T-helper 2 cell treated with Interferon-gamma antibody and Interleukin-4, amounts not matched to agents 5 μg/mL and 100 μg/mL, for 36 hours (primary cell): Measurements from ENCODE around the gene PRKCA.
A peak's percentile ranks its signal among the peaks of the same experiment; 100 is the strongest.

Source experiments
- DNase-seq: peaks from one replicate; pipeline ENCODE4 v3.0.0; 2021; ENCODE audit warnings: low spot score
- H3K27ac Mint-ChIP-seq: one replicate; pipeline ENCODE4 v1.8.0; 2021; ENCODE audit warnings: mild to moderate bottlenecking, mixed read lengths
- H3K27me3 Mint-ChIP-seq: one replicate; pipeline ENCODE4 v1.8.0; 2021; ENCODE audit warnings: low read depth, mixed read lengths
- H3K36me3 Mint-ChIP-seq: one replicate; pipeline ENCODE4 v1.8.0; 2021; ENCODE audit warnings: low read depth, mixed read lengths
- H3K4me1 Mint-ChIP-seq: one replicate; pipeline ENCODE4 v1.8.0; 2021; ENCODE audit warnings: low read depth, mixed read lengths
- H3K4me3 Mint-ChIP-seq: one replicate; pipeline ENCODE4 v1.8.0; 2022; ENCODE audit warnings: mild to moderate bottlenecking, moderate library complexity, mixed read lengths
- H3K9me3 Mint-ChIP-seq: one replicate; pipeline ENCODE4 v1.8.0; 2021; ENCODE audit warnings: mixed read lengths

Gene PRKCA

GRCh38 chr17:66417300-66417719, 114.9 kb downstream of the PRKCA start:
- no peak for DNase-seq
- H3K27ac Mint-ChIP-seq: peak overlapping the region; percentile 33
- H3K4me1 Mint-ChIP-seq: peaks cover 49% of the 10 kb centered on the region

GRCh38 chr17:66420961-66421371, 118.6 kb downstream of the PRKCA start:
- Mint-ChIP-seq H3K27ac (no peak overlapping the region), H3K27me3 (no peaks in the 10 kb centered on the region), H3K4me1 (peaks cover 49% of the 10 kb centered on the region), H3K4me3 (no peak overlapping the region), H3K9me3 (no peaks in the 10 kb centered on the region), H3K36me3 (peaks cover 13% of the 10 kb centered on the region)
- no peak for DNase-seq

More at GRCh38 chr17:66417300-66417719, 114.9 kb downstream of the PRKCA start:
- Mint-ChIP-seq H3K9me3 (no peaks in the 10 kb centered on the region), H3K4me3 (no peak overlapping the region), H3K36me3 (peaks cover 15% of the 10 kb centered on the region), H3K27me3 (no peaks in the 10 kb centered on the region)

GRCh38 chr17:66422186-66422585, 119.8 kb downstream of the PRKCA start:
- no peak for DNase-seq
- peaks cover 55% of the 10 kb centered on the region for H3K4me1 Mint-ChIP-seq
- H3K4me3 Mint-ChIP-seq: no peak overlapping the region
- no peaks in the 10 kb centered on the region for H3K9me3 Mint-ChIP-seq
- no peaks in the 10 kb centered on the region for H3K27me3 Mint-ChIP-seq
- peak overlapping the region; percentile 14 for H3K27ac Mint-ChIP-seq
- peaks cover 14% of the 10 kb centered on the region for H3K36me3 Mint-ChIP-seq

- Mint-ChIP-seq H3K4me3 (no peak overlapping the region), H3K36me3 (peaks cover 16% of the 10 kb centered on the region), H3K9me3 (no peaks in the 10 kb centered on the region), H3K27me3 (no peaks in the 10 kb centered on the region), H3K4me1 (peaks cover 63% of the 10 kb centered on the region), H3K27ac (peak overlapping the region; percentile 15)
- DNase-seq: no peak
Observed at GRCh38 chr17:66423056-66423955, 120.9 kb downstream of the PRKCA start.

GRCh38 chr17:66425756-66426396, 123.5 kb downstream of the PRKCA start:
- Mint-ChIP-seq H3K4me3 (peak overlapping the region; percentile 51), H3K27me3 (no peaks in the 10 kb centered on the region), H3K36me3 (peaks cover 15% of the 10 kb centered on the region), H3K9me3 (no peaks in the 10 kb centered on the region), H3K4me1 (peaks cover 65% of the 10 kb centered on the region), H3K27ac (peak overlapping the region; percentile 60)
- DNase-seq: no peak

- peak; percentile 46 for DNase-seq
- H3K27me3 Mint-ChIP-seq: no peaks in the 10 kb centered on the region
- H3K27ac Mint-ChIP-seq: peak overlapping the region; percentile 60
- H3K4me3 Mint-ChIP-seq: peak overlapping the region; percentile 51
- no peaks in the 10 kb centered on the region for H3K9me3 Mint-ChIP-seq
- peaks cover 15% of the 10 kb centered on the region for H3K36me3 Mint-ChIP-seq
- peaks cover 65% of the 10 kb centered on the region for H3K4me1 Mint-ChIP-seq
Observed at GRCh38 chr17:66426397-66427033, 124.1 kb downstream of the PRKCA start.

GRCh38 chr17:66427134-66427533, 124.7 kb downstream of the PRKCA start:
- H3K9me3 Mint-ChIP-seq: no peaks in the 10 kb centered on the region
- no peak overlapping the region for H3K4me3 Mint-ChIP-seq
- no peak overlapping the region for H3K27ac Mint-ChIP-seq
- peaks cover 12% of the 10 kb centered on the region for H3K36me3 Mint-ChIP-seq
- H3K4me1 Mint-ChIP-seq: peaks cover 64% of the 10 kb centered on the region
- no peak for DNase-seq
- H3K27me3 Mint-ChIP-seq: no peaks in the 10 kb centered on the region

- no peak overlapping the region for H3K27ac Mint-ChIP-seq
- DNase-seq: no peak
- peaks cover 12% of the 10 kb centered on the region for H3K36me3 Mint-ChIP-seq
- H3K9me3 Mint-ChIP-seq: no peaks in the 10 kb centered on the region
- H3K4me1 Mint-ChIP-seq: peaks cover 68% of the 10 kb centered on the region
- H3K27me3 Mint-ChIP-seq: no peaks in the 10 kb centered on the region
- no peak overlapping the region for H3K4me3 Mint-ChIP-seq
Observed at GRCh38 chr17:66429680-66430079, 127.3 kb downstream of the PRKCA start.

- H3K9me3 Mint-ChIP-seq: no peaks in the 10 kb centered on the region
- peaks cover 7% of the 10 kb centered on the region for H3K36me3 Mint-ChIP-seq
- no peak overlapping the region for H3K4me3 Mint-ChIP-seq
- H3K27ac Mint-ChIP-seq: no peak overlapping the region
- H3K27me3 Mint-ChIP-seq: no peaks in the 10 kb centered on the region
- DNase-seq: no peak
- H3K4me1 Mint-ChIP-seq: peaks cover 57% of the 10 kb centered on the region
Observed at GRCh38 chr17:66430846-66431795, 128.7 kb downstream of the PRKCA start.

- H3K4me3 Mint-ChIP-seq: no peak overlapping the region
- no peak for DNase-seq
- no peaks in the 10 kb centered on the region for H3K27me3 Mint-ChIP-seq
- no peaks in the 10 kb centered on the region for H3K9me3 Mint-ChIP-seq
- peaks cover 51% of the 10 kb centered on the region for H3K4me1 Mint-ChIP-seq
- H3K27ac Mint-ChIP-seq: peak overlapping the region; percentile 9
- H3K36me3 Mint-ChIP-seq: peaks cover 7% of the 10 kb centered on the region
Observed at GRCh38 chr17:66431910-66432309, 129.5 kb downstream of the PRKCA start.

- H3K27ac Mint-ChIP-seq: no peak overlapping the region
- DNase-seq: no peak
- no peaks in the 10 kb centered on the region for H3K9me3 Mint-ChIP-seq
- peaks cover 7% of the 10 kb centered on the region for H3K36me3 Mint-ChIP-seq
- H3K27me3 Mint-ChIP-seq: no peaks in the 10 kb centered on the region
- H3K4me3 Mint-ChIP-seq: peak overlapping the region; percentile 32
- peaks cover 47% of the 10 kb centered on the region for H3K4me1 Mint-ChIP-seq
Observed at GRCh38 chr17:66432411-66432957, 130.1 kb downstream of the PRKCA start.

GRCh38 chr17:66432996-66433551, 130.7 kb downstream of the PRKCA start:
- Mint-ChIP-seq H3K27me3 (no peaks in the 10 kb centered on the region), H3K27ac (no peak overlapping the region), H3K9me3 (no peaks in the 10 kb centered on the region), H3K36me3 (peaks cover 5% of the 10 kb centered on the region), H3K4me3 (no peak overlapping the region), H3K4me1 (peaks cover 47% of the 10 kb centered on the region)
- DNase-seq: no peak

GRCh38 chr17:66435182-66435581, 132.8 kb downstream of the PRKCA start:
- Mint-ChIP-seq H3K27ac (no peak overlapping the region), H3K4me1 (peaks cover 35% of the 10 kb centered on the region), H3K36me3 (peaks cover 8% of the 10 kb centered on the region), H3K4me3 (no peak overlapping the region), H3K27me3 (no peaks in the 10 kb centered on the region), H3K9me3 (no peaks in the 10 kb centered on the region)
- no peak for DNase-seq
